ENCODE data around the gene CPNE5.

The CPNE5 gene

GRCh38 chr6:36833182-36833789 lies 6.0 kb downstream of the CPNE5 start:
- no peak for DNase-seq

GRCh38 chr6:36832313-36832712 lies 6.9 kb downstream of the CPNE5 start:
- no peak for DNase-seq

DNA sequence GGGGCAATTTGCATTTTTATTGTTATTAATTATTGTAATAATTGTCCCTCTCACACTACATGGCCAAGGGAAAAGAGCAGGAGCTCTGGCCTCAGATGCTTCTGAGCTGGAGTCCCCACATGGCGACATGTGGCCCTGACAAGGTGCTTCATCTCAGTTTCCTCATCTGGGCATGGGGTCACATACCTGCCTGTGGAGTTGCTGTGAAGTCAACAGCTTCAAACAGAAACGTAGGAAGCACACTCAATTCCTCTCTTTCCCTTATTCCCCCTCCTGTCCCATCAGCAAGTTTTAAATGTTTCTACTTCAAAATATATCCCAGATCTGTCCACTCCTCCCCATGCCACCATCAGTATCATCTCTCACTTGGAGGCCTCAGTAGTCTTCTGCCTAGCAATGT lies 8.7 kb downstream of the CPNE5 start:
- no peak for DNase-seq

DNA sequence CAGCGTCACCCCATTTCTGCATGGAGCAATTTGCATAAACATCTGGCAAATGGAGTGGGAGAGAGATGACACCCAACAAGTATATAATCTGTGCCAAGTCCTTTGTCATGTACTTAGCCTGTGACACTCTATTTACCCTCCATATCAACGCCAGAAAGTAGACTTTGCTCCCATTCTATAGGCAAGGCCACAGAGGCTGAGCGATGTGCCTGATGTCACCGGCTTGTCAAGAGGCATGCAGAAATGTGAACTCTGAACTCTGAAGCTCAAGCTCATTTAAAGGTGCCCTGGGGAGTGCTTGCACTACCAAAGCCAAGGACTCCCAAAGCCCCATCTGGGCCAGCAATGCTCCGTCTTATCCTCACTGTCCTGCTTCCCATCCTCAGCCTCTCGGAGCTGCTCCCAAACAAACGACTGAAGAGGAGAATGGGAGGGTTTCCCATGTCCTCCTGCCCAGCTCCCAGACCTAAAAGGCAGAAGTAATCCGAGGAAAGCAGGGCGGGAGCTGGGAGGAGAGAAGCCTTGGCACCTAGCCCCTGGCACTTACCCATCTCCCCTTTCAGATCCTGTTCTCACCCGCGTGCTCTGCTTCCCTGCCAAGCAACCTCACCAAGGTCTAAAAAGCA lies 9.2 kb downstream of the CPNE5 start:
- no peak for DNase-seq

DNA sequence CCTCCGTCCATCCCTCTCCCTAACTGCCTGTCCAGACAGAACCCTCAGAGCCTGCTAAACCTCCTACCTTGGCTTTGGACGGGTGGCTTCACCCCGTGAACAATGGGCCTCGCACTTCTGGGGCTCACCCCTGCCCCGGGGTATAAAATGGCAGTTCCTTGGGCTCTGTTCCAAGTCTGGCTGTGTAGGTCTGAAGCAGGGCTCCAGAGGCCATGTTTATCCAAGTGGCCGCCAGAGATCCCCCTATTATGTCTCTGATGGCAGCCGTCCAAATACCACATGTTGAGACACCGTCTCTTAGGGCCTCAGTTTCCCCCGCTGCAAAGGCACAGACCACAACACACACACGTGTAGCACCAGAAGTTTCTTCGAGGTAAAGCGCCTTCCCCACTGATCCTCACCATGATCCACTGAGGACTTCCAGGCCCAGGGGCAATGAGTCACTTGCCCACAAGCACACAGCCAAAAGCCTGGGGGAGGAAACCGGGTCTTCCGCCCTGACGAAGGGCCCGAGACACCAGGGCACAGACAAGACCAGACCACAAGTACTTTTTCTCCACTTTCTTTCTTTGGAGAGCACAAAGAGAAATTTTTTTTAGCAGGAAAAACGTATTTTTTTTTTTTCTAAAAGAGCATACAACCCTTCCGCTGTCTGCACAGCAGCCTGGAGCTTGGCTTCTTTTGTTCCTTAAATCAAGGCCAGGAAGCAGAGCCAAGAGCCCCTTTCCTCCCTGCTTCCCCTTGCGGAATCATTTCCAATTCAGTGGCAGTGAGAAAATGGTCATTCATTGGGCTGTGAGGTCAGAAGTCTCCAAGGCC lies 11.8 kb downstream of the CPNE5 start:
- DNase-seq: peak; percentile 50

- DNase-seq: no peak
These were observed 12.6 kb downstream of the CPNE5 start for GRCh38 chr6:36826520-36827227.

GRCh38 chr6:36825994-36826393 lies 13.2 kb downstream of the CPNE5 start:
- no peak for DNase-seq

- DNase-seq: no peak
These were observed 13.8 kb downstream of the CPNE5 start for GRCh38 chr6:36825452-36825851.

DNA sequence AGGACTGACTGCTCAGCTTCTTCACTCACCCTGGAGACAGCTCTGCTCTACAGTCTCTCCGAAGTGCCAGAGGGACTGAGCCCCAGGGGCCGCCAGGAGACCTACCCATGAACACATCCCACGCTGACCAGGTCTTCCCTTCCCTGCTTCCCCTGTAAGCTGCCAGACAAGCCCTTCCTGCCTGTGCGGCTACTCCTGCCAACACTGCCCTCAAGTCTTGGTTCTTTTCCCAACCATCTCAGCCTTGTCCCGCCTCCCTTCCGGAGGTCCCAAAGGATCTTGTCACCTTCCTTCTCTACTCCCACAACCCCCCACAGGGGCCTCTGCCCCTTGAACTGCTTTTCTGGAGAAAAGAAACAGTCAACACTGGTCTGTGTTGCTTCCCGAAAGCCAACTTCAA lies 15.0 kb downstream of the CPNE5 start:
- no peak for DNase-seq

- no peak for DNase-seq
These were observed 15.7 kb downstream of the CPNE5 start for GRCh38 chr6:36823421-36824096.

DNA sequence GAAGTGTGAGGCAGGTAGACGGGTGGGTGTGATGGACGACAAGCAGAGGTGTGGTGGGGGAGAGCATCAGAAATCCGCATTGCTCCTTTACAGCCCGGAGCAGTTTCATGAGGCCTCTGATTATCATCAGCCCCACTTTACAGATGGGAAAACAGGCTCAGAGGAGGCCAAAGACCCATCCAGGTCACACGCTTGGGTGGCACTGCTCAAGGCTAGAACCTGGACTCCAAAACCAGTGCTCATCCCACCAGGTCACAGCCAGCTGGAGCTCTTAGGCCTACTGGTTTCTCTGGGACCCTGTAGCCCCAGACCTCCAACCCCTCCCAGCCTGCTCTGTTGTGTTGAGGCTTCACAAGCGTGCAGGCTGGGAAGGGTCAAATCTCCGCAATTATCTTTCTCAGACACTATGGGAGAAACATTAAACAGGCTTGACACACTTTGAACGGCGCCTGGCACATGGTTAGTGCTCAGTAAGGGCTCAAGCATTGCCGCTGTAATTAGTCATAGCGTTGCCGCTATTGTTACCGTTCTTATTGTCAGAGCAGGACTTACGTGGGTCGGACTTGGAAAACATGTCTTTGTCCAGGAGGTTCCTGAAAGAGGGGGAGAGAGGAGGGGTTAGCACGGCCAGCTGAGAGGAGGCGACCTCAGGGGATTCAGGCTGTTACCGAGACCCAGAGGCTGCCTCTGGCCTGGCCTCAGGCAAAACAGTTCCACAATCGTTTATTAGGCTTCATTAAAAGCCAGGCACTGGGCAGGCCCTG lies 16.6 kb downstream of the CPNE5 start:
- DNase-seq: no peak

GRCh38 chr6:36821581-36822335 lies 17.5 kb downstream of the CPNE5 start:
- no peak for DNase-seq

DNA sequence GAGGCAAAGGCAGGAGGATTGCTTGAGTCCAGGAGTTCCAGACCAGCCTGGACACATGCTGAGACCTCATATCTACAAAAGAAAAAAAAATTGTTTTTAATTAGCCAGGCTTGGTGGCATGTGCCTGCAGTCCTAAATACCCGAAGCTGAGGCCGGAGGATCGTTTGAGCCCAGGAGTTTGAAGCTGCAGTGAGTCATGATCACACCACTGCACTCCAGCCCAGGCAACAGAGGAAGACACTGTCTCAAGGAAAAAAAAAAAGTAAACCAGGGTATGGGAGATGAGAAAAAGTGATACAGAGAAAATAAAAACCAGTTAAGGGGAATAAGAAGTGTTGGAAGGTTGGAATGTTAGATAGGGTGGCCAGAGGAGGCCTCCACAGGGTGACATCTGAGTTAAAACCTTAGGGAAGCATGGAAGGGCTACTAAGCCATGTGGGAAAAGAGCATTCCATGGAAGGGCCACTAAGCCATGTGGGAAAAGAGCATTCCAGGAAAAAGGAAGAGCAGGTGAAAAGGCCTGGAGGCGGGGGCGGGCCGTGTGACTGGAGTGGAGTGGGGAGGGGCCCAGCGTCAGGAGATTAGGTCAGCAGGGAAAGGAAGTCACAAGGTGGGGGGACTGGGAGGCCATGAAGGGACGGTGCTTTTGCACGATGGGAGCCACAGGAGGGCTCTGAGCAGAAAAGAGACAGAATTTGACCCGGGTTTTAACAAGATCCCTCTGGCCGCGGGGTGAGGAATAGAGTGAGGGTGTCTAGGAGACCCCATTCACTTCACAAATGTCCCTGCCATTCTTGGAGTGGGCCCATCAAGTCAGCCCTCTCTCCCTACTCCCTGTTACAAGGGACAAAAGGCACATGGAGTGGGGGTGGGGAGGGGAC lies 18.3 kb downstream of the CPNE5 start:
- DNase-seq: no peak

DNA sequence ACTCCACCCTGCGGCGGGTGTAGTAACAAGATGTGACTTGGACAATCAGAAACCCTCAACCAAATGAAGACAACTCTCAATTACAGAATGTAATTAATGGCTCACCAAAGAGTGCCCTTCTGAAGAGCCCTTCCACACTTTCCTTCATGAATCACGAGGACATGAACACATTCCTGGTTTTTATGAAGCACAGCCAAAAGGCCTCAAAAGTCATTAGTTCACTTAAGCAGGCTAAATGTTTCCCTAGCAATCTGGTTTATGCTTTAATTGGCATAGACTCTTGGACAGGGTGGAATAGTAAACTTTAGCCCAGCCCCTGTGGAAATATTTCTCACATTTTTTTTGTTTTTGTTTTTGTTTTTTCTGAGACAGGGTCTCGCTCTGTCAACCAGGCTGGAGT lies 20.5 kb downstream of the CPNE5 start:
- DNase-seq: no peak

- DNase-seq: no peak
These were observed 21.4 kb downstream of the CPNE5 start for GRCh38 chr6:36817847-36818246.

GRCh38 chr6:36817176-36817817 lies 21.9 kb downstream of the CPNE5 start:
- no peak for DNase-seq

DNA sequence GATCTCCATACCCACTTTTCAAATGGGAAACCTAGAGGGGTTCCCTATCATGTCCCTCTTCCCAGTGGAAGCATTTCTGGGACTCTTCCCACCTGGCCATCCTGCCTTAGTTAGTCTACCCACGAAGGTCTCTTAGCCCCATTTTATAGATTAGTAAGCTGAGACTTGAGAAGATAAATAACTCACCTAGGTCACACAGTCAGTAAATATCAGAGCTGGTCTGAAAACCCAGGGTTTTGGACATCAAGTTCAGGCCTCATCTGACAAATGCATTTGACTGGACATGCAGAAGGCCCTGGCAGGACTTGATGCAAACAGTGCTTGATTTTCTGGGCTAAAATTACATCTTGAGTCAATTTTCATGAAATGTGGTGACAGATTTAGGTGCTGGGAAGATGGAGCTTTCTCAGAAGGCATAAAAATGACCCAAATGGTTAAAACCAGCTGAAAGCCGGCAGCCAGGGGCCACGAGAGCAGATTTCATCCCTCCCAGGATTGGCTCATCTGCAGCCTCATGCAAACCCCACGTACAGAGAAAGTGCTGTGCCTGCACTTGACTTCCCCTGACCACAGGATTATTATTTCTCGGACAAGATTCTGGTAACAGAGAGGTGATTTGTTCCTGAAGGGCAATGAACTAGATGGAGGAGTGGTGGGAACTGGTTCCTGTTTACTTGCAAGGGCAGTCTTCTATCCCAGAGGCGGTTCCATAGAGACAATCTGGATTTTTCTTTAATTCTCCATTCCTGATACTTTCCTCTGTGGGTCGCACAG lies 23.1 kb downstream of the CPNE5 start:
- no peak for DNase-seq

GRCh38 chr6:36814249-36814648 lies 25.0 kb downstream of the CPNE5 start:
- no peak for DNase-seq

- no peak for DNase-seq
These were observed 25.7 kb downstream of the CPNE5 start for GRCh38 chr6:36813526-36813925.

All from T1000 (cell line).